Keratinocyte (primary cell): ENCODE data around the gene ADCY5. TPM values are rescaled to one million over a fixed set of nuclear protein-coding genes. Genes with fewer than 3 reads are reported as not detected.

Experiments used
- DNase-seq: peaks from one replicate; pipeline ENCODE4 v3.0.0-alpha.2; 2011; ENCODE audit warnings: low read depth, missing footprints, low spot score
- FAIRE-seq: peaks from 2 replicates; lab custom pipeline; 2011; peaks lifted over from hg19 to GRCh38; lab: Jason Lieb, UNC
- H2AFZ ChIP-seq: 2 replicates; pipeline ENCODE4 v1.6.0; 2012; ENCODE audit warnings: low read length, control low read depth, inconsistent platforms; ENCODE audit not compliant: control insufficient read depth
- H3K27ac ChIP-seq: 2 replicates; pipeline ENCODE4 v1.5.1; 2011; ENCODE audit warnings: low read length; ENCODE audit not compliant: control insufficient read depth, insufficient read depth
- H3K27me3 ChIP-seq: 3 replicates; pipeline ENCODE4 v1.6.0; 2011; ENCODE audit warnings: low read length; ENCODE audit not compliant: control insufficient read depth, insufficient read depth; ENCODE audit errors: extremely low read depth
- H3K36me3 ChIP-seq, 2 experiments: 2 replicates in 1 of 2; 3 replicates in 1 of 2; pipeline ENCODE4 v1.5.1; 2011; ENCODE audit warnings: low read length in 2 of 2, mild to moderate bottlenecking in 1 of 2; ENCODE audit not compliant: control insufficient read depth in 2 of 2, insufficient read depth in 2 of 2; ENCODE audit errors: extremely low read depth in 1 of 2
- H3K4me1 ChIP-seq: 3 replicates; pipeline ENCODE4 v1.5.1; 2011; ENCODE audit warnings: low read length; ENCODE audit not compliant: control insufficient read depth, insufficient read depth; ENCODE audit errors: extremely low read depth
- H3K4me2 ChIP-seq: 3 replicates; pipeline ENCODE4 v1.6.0; 2011; ENCODE audit warnings: low read depth, low read length; ENCODE audit not compliant: control insufficient read depth, insufficient read depth; ENCODE audit errors: extremely low read depth
- H3K4me3 ChIP-seq, 3 experiments: fragments of 200-600 bp in 1 of 3; sonication (generic) in 1 of 3; 2 replicates in 2 of 3; 3 replicates in 1 of 3; pipeline ENCODE4 v1.5.1; 2011 to 2016; ENCODE audit warnings: low read length in 3 of 3, mild to moderate bottlenecking in 3 of 3, control low read depth in 2 of 3, inconsistent platforms in 1 of 3, low read depth in 1 of 3, mixed read lengths in 1 of 3, mixed run types in 1 of 3, moderate library complexity in 1 of 3; ENCODE audit not compliant: control insufficient read depth in 2 of 3, insufficient read depth in 2 of 3; ENCODE audit errors: extremely low read depth in 1 of 3
- H3K79me2 ChIP-seq: 2 replicates; pipeline ENCODE4 v1.6.0; 2012; ENCODE audit warnings: low read length; ENCODE audit not compliant: control insufficient read depth, insufficient read depth
- H3K9ac ChIP-seq: 3 replicates; pipeline ENCODE4 v1.6.0; 2011; ENCODE audit warnings: low read length; ENCODE audit not compliant: control insufficient read depth, insufficient read depth; ENCODE audit errors: extremely low read depth
- H3K9me1 ChIP-seq: 3 replicates; pipeline ENCODE4 v1.6.0; 2011; ENCODE audit warnings: low read length; ENCODE audit not compliant: control insufficient read depth, insufficient read depth; ENCODE audit errors: extremely low read depth
- H3K9me3 ChIP-seq: 2 replicates; pipeline ENCODE4 v1.5.1; 2012; ENCODE audit warnings: low read depth, low read length; ENCODE audit not compliant: control insufficient read depth
- H4K20me1 ChIP-seq: 3 replicates; pipeline ENCODE4 v1.6.0; 2011; ENCODE audit warnings: low read length; ENCODE audit not compliant: control insufficient read depth, insufficient read depth; ENCODE audit errors: extremely low read depth
- EZH2 ChIP-seq: IDR thresholded peaks from one replicate; pipeline ENCODE4 v1.6.1; 2012; ENCODE audit warnings: inconsistent platforms, mild to moderate bottlenecking, low read length, moderate library complexity
- dilution Hi-C: fragments of 300-500 bp; cut with MboI; formaldehyde crosslinking; loops from one replicate; pipeline ENCODE4 v1.7.0; 2020; ENCODE audit warnings: low sequenced_read_pairs; ENCODE audit not compliant: extremely low pct_ligation_motif_present
- polyA plus RNA-seq, 5 experiments: library from polyadenylated mRNA; depleted of rRNA in 3 of 5; stranded (reverse) in 3 of 5; stranded (forward) in 1 of 5; unstranded in 1 of 5; fragments of >200 nt; gene quantifications; 1 replicate in 1 of 5; 2 replicates in 3 of 5; 3 replicates in 1 of 5; pipeline versions ENCODE4 v1.2.1 to v1.2.3, GENCODE V29; 2011 to 2012; ENCODE audit warnings: missing spikeins in 2 of 5, low read depth in 1 of 5, low replicate concordance in 1 of 5
- TF ChIP-seq, protein P1 (sequence below), 3 experiments: IDR thresholded peaks in 1 of 3; conservative IDR thresholded peaks in 1 of 3; optimal IDR thresholded peaks in 1 of 3; 2 replicates in 2 of 3; 3 replicates in 1 of 3; pipeline versions ENCODE3 to v1.5.1; 2011; ENCODE audit warnings: low read length in 3 of 3, mild to moderate bottlenecking in 3 of 3, moderate library complexity in 2 of 3, control low read depth in 1 of 3, inconsistent platforms in 1 of 3; ENCODE audit not compliant: insufficient read depth in 2 of 3; ENCODE audit errors: extremely low read depth in 1 of 3

The ADCY5 gene
- polyA plus RNA-seq, 1 donor (not counting 4 experiments of a cell fraction or from before 2014, with no cell fraction given), result not detected

DNA sequence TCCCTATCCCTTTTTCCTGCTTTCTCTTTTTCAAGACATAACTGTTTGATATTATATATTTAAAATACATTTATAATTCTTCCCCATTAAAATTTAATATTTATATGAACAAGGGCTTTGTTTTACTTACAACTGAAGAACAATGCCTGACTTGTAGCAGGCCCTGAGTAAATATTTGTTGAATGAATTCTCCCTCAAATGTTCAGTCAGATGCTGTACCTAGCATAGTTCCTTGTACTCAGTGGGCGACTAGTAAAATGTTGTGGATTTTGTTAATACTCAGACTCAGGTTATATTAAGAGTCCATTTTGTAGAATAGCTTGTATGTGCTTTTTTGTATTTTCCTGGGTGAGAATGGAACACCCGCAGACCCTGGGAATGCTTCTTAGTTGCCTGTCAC, 178.1 kb downstream of the ADCY5 start:
- FAIRE-seq, result no peak
- Histone ChIP-seq H3K4me2 (no peak overlapping the region), H3K9ac (no peak overlapping the region), H3K9me3 (no peaks in the 10 kb centered on the region), H3K4me1 (peaks cover 14% of the 10 kb centered on the region), H3K79me2 (no peaks in the 10 kb centered on the region), H3K27me3 (no peaks in the 10 kb centered on the region), H2AFZ (no peak overlapping the region), H3K9me1 (no peaks in the 10 kb centered on the region), H3K4me3 (no peak overlapping the region), H4K20me1 (no peaks in the 10 kb centered on the region), H3K27ac (no peak overlapping the region), H3K36me3 (peaks cover 0 to 4% of the 10 kb centered on the region in 2 experiments)
- no peak for DNase-seq
- TF ChIP-seq EZH2, result no peak
- TF ChIP-seq, protein P1, sequence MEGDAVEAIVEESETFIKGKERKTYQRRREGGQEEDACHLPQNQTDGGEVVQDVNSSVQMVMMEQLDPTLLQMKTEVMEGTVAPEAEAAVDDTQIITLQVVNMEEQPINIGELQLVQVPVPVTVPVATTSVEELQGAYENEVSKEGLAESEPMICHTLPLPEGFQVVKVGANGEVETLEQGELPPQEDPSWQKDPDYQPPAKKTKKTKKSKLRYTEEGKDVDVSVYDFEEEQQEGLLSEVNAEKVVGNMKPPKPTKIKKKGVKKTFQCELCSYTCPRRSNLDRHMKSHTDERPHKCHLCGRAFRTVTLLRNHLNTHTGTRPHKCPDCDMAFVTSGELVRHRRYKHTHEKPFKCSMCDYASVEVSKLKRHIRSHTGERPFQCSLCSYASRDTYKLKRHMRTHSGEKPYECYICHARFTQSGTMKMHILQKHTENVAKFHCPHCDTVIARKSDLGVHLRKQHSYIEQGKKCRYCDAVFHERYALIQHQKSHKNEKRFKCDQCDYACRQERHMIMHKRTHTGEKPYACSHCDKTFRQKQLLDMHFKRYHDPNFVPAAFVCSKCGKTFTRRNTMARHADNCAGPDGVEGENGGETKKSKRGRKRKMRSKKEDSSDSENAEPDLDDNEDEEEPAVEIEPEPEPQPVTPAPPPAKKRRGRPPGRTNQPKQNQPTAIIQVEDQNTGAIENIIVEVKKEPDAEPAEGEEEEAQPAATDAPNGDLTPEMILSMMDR (optimal IDR thresholded peaks at IDR 0.05 in 1 of 3, IDR thresholded peaks at IDR 0.05 in 1 of 3, conservative IDR thresholded peaks at IDR 0.05 in 1 of 3; ENCODE audit: extremely low read depth in 1 of 3, insufficient read depth in 2 of 3, low read length in 3 of 3), result no peak
- dilution Hi-C loops, result no loop called here

DNA sequence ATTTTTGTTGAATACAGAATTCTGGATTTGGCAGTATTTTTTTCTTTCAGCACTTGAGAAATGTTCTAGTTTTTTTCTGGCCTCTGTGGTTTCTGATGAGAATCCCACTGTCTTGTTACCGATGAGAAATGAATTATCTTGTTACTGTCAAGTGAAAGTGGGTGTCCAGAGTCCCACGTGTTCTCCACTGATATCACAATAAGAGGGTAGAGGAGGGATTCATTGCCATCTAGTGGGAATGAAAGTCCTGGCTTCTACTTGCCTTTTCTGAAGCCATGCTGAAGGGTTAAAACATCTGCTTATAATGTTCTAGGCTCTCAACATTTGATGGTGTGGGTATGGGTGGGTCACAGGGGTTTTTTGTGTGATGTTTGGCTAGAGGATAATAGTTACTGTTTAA, 181.1 kb downstream of the ADCY5 start:
- Histone ChIP-seq H3K27ac (no peak overlapping the region), H3K4me1 (peaks cover 5% of the 10 kb centered on the region)

More for the DNA sequence above, 181.1 kb downstream of the ADCY5 start:
- Histone ChIP-seq H4K20me1 (no peaks in the 10 kb centered on the region), H3K36me3 (peaks cover 0 to 4% of the 10 kb centered on the region in 2 experiments), H3K27me3 (no peaks in the 10 kb centered on the region), H3K9me3 (no peaks in the 10 kb centered on the region), H3K9me1 (no peaks in the 10 kb centered on the region), H3K4me3 (no peak overlapping the region), H3K9ac (no peak overlapping the region), H2AFZ (no peak overlapping the region), H3K79me2 (no peaks in the 10 kb centered on the region), H3K4me2 (no peak overlapping the region)
- FAIRE-seq, result peak; percentile 79
- dilution Hi-C loops, result no loop called here
- DNase-seq, result no peak
- TF ChIP-seq EZH2, result no peak
- TF ChIP-seq, protein P1 (optimal IDR thresholded peaks at IDR 0.05 in 1 of 3, IDR thresholded peaks at IDR 0.05 in 1 of 3, conservative IDR thresholded peaks at IDR 0.05 in 1 of 3; ENCODE audit: extremely low read depth in 1 of 3, insufficient read depth in 2 of 3, low read length in 3 of 3), result no peak
